NCI-H524 (cell line): ENCODE results near the gene IPO5.
"Not testable (repeated sequence)": the region's sequence is repeated elsewhere in the genome, so short reads cannot be mapped to it uniquely, and the experiment has no call there.

Experiments used
- DNase-seq, 2 experiments: peaks; one replicate each; lab custom pipeline; 2025; lab: John Stamatoyannopoulos, UW

Gene IPO5

DNA sequence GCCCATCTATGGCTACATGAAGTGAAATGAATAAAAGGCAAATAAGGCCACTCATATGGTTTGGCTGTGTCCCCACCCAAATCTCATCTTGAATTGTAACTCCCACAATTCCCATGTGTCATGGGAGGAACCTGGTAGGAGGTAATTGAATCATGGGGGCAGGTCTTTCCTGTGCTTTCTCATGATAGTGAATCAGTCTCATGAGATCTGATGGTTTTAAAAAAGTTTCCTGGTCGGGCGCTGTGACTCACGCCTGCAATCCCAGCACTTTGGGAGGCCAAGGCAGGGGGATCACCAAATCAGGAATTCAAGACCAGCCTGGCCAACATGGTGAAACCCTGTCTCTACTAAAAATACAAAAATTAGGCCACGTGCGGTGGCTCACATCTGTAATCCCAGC, 4.2 kb upstream of the IPO5 start:
- not testable (repeated sequence) for DNase-seq

DNA sequence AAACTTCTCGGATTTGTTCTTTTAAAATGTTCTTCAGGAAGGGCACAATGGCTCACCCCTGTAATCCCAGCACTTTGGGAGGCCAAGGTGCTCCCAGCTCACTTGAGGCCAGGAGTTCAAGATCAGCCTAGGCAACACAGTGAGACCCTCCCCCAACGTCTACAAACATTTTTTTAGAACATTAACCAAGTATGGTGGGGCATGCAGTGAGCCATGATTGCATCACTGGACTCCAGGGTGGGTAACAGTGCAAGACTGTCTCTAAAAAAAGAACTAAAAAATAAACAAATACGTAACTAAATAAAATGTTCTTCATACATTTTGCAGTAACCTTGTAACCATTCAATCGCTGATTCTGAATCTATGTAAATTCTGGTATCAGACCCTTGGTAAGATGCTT, 2.1 kb upstream of the IPO5 start:
- DNase-seq = no peak

DNA sequence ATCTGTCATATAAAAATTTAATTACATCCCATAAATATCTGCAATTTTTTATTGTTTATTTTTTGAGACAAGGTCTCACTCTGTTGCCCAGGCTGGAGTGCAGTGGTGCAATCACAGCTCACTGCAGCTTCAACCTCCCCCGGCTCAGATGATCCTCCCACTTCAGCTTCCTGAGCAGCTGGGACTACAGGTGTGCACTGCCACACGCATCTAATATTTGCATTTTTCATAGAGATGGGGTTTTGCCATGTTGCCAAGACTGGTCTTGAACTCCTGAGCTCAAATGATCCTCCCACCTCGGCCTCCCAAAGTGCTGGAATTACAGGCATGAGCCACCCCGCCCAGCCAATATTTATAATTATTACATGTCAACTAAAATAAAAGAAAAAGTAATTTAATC, 644 bp upstream of the IPO5 start:
- DNase-seq = peak in 1 of 2 experiments; percentile 26

DNA sequence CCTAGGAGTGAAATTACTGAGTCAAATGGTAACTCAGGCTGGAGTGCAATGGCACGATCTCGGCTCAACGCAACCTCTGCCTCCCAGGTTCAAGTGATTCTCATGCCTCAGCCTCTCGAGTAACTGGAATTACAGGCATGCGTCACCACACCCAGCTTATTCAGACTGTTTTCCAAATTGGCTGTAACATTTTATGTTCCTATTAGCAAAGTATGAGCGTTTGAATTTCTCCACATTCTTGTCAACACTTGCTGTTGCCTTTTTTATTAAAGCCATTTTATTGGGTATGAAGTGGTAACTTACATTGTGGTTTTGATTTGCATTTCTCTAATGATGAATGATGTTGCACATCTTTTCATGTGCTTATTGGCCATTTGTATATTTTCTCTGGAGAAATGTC, 7.9 kb downstream of the IPO5 start:
- no peak for DNase-seq

DNA sequence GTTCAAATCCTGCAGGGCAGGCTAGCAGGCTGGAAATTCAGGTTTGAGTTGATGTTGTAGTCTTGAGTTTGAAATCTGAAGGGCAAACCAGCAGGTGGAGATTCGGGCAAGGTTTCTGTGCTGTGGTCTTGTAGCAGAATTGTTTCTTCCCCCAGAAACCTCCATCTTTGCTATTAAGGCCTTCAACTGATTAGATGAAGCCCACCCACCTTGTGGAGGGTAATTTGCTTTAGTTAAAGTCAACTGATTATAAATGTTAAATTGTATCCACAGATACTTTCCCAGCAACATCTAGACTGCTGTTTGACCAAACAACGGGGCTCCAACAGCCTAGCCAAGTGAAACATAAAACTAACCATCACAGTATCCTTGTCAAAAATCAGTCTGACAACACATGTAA, 9.4 kb downstream of the IPO5 start:
- no peak for DNase-seq

DNA sequence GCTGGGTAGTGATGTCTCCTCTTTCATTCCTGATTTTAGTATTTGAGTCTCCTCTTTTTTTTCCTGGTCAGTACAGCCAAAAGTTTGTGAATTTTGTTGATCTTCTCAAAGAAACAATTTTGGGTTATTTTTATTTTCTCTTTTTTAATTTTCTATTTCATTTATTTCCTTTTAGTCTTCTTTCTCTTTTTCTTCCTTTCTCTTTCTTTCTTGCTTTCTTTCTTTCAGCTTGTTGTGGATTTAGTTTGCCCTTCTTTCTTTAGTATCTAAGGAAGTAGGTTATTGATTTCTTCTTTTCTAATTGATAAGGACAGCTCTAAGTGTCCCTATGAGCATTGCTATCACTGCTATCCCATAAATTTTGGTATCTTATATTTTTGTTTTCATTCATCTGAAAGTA, 13.8 kb downstream of the IPO5 start:
- no peak for DNase-seq

DNA sequence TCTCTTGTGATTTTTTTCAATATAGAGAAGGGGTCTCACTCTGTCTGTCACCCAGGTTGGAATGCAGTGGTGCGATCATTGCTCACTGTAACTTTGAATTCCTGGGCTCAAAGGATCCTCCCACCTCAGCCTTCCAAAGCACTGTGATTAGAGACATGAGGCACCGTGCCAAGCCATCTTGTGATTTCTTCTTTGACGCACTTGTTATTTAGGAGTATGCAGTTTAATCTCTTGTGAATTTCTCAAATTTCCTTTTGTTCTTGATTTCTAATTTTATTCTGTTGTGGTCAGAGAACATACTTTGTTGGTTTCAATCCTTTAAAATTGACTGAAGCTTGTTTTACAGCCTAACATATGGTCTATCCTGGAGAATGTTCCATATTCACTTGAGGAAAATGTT, 14.5 kb downstream of the IPO5 start:
- peak in 1 of 2 experiments; percentile 6 for DNase-seq

DNA sequence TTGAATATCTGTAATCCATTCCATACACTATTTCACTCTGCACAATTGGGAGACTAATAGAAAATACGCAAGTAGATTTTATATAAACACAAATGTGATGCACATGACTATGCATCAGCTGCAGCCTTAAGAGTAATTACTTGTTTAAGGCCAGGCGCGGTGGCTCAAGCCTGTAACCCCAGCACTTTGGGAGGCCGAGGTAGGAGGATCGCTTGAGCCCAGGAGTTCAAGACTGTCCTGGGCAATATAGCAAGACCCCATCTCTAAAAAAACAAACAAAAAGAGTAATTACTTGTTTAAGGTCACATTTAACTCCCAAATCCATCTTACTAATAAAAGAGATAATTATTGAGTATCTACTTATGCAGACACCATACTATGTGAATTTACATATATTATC, 18.0 kb downstream of the IPO5 start:
- DNase-seq = no peak

DNA sequence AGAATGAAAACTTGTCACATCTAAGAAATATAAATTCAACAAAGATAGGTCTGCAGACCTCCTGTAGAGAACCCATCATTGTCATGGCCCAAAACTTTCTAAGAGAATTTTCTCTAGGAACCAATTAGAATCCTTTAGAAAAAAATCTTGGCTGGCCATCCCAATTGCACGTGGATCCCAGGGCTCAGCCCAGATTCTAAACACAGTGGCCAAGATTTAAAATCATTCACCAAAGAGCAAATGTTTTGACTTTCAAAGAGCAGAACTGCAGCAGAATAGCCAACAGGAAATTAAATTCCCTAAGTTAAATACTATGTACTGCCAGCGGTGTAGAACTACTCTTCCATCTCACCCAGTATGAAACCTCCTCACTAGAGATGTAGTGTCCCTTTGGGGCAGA, 21.3 kb downstream of the IPO5 start:
- no peak for DNase-seq

DNA sequence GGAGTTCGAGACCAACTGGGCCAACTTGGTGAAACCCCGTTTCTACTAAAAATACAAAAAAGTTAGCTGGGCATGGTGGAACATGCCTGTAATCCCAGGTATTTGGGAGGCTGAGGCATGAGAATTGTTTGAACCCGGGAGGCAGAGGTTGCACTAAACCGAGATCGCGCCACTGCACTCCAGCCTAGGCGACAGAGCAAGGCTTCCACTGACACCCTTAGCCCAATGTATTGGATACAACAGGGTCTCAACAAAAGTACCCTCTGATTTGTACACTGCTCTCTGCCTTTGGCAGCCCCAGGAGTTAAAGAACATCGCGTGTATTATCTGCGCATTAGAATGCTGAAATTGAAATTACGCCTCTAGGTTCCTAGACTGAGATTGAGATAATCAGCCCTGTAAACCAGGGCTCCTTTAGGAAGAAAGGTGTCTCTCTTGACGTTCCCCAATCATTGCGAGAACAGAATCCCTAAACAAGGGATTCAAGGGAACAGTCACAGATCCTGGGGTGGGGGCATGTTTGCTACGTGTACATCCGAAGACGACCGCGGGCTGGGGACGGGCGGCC, 21.9 kb downstream of the IPO5 start:
- DNase-seq = peak in 1 of 2 experiments; percentile 51

DNA sequence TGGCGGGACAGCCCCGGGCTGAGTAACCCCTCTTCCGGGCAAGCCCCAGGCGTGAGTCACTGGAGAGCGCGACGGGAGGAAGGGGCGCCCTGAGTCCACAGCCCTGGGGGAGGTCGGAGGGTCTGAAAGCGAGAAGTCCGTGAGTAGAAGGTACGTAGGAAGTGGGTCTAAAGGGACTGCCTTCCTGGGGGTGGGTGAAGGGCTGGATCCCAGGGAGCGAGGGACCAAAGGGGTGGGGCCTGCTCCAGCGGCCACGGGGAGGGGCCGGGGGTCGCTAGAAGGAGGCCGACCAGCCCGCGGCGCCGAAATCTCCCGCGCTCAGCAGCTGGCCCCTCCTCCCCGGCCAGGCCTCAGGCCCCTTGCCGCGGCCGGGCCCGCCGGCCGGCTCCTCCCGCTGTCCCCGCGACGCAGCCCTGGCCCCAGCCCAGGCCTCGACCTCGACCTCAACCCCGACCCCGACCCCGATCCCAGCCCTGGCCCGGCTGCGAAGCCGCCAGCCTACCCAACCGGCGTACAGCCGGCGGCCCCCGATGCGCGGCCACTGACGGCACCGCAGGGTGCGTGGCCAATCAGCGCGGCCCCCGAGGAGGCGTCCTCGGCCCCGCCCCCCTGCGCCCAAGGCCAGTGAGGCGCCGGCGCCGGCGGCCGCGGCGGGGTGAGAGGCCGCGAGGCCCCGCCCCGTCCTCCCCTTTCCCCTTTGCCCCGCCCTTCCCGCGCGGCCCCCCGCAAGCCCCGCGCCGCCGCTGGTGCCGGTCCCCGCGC, 22.6 kb downstream of the IPO5 start:
- DNase-seq = peak; percentile 77 to 90

DNA sequence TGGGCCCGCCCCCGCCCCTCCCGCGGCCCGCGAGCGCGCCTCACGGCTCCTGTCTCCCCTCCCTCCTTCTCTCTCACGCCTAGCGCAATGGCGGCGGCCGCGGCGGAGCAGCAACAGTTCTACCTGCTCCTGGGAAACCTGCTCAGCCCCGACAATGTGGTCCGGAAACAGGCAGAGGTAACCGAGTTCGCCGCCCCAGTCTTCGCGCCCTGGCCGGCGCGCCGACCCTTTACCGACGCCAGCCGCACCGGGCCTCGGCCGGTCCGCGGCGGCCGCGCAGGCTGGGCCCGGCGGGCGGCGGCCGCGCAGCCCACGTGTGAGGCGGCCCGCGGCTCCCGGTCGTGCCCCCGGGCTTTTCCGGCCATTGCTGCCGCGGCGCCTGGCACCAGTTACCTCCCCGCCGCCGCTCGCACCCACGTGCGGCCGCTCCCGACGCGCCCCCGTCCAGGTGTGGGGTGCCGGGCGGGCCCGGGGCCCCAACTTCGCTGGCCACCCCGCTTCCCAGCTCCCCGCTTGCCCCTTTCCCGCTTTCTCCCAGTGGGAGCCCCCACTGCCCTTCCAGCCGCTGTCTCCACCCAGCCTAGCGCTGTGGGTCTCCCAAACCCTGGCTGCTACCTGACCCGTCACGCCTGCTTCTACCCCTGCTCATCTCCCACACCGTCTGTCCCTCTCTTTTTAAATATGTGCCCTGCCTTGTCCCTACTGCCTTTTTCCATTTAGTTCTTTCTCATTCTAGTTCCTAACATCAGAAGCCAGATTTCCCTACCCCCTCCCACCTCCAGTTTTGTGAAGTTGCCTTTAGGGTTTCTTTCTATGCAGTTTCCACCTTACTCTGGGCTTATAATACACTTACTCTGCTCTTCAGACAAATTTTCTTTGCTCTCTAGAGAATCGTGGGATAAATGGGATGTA, 23.4 kb downstream of the IPO5 start:
- DNase-seq = peak in 1 of 2 experiments; percentile 44

DNA sequence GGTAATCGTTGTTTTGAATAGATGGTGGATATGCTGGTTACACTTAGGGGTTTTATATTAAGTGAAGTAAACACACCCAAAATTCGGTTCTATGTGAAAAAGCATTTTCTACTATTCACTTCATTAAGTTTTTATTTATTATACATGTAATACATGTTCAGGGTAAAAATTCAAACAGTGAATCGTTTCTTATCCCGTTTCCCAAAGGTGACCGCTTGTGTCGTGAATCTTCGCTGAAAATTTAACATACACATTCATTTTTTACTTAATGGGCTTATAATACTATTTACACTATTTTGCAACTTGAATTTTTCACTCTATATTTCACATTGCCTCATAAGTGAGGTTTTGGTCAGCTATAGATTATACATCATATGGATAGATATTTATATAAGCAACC, 24.5 kb downstream of the IPO5 start:
- no peak for DNase-seq

DNA sequence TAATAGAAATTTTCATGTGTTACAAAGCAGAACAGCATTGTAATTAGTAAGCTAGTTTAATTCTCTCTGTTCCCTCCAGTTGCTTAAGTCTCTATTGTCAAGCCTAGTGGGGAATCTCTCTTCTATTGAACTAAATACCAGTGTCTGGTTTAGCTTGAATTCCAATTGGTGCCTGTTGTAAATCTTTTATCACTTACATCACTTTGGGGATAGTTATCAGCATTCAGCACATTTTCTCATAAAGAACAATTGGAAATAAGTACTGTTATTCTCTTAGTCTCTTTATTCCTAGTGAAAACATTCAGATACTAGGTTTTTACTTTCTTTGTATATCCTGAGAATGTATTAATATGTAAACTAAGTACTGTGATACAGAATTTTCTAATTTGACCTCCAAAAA, 25.2 kb downstream of the IPO5 start:
- no peak for DNase-seq

DNA sequence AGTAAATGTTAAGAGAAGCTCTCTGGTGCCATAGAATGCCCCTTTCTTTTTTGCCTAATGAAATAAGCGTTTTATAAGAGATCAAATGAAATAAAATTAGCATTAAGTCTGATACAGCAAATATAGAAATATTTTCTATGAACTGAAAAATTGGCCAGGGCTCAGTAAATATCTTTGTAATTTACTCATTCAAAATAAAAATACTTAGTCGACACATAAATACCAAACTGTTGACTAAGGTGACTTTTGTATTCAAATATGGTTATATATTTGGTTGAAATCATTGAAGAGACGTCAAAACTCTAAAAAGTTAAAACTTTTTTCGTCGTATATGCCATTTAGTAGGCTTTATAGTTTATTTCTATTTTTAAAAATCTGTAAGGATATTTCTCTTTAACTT, 25.6 kb downstream of the IPO5 start:
- no peak for DNase-seq

DNA sequence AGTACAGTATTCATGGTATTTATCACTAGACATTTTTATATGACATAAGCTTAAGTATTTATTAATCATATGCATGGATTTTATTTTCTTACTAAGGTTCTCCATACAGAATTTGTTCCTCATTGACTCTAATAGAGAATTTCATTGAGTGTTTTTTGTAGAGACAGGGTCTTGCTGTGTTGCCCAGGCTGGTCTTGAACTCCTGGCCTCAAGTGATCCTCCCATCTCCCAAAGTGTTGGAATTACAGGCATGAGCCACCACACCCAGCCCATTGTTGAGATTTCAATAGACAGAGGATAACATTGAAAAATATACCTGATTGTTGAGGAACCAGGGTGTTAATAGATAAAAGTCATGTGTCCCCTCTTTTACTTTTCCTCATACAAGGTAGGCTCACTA, 26.1 kb downstream of the IPO5 start:
- no peak for DNase-seq

DNA sequence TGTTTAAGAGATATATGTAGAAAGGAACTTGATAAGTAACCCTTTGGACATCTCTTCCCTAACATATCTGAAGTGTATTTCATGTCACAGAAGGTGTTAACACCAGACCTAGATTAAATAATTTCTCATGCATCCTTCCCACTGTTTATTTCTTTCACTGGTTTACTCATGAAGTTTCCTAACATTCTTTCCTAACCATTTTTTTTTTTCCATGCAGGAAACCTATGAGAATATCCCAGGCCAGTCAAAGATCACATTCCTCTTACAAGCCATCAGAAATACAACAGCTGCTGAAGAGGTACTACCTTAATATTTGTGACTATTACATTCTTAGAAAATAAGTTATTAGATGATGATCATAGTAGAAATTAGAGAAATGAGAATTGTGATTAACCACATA, 28.8 kb downstream of the IPO5 start:
- DNase-seq = no peak

DNA sequence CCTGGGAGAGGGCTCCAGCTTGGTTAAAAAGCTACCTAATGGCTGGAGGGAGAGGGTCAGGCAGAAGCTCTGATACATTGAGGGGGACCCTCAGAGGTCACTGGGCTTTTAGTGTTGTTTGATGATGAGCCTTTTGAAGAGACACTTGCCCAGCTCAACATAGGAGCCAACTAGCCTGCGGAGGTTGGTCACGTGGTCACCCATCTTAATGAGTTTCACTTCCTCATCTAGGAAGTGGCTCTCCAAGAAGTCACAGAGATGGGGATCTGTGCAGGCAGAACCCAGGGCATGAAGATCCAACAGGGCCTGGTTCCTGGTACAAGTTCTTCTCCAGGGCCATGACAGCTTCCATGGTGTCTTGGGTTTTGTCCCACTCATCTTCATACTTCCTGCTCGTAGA, 33.4 kb downstream of the IPO5 start:
- DNase-seq = no peak

DNA sequence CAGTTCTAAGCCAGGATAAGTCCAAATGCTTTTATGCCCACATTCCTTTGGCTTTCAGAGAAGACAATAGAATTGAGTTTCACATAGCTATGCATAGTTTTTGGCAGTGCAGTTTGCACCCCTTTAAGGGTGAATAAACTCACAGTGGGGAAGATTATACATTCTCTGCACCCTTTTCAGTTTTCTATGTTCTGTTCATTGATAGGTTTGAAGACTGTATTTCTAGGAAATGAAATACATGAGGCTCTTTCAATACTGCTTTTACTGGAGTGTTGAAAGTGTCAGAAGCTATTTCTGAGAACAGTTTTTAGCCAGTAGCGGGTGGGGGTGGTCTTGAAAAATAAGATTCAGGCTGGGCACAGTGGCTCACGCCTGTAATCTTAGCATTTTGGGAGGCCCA, 46.2 kb downstream of the IPO5 start:
- DNase-seq = no peak

DNA sequence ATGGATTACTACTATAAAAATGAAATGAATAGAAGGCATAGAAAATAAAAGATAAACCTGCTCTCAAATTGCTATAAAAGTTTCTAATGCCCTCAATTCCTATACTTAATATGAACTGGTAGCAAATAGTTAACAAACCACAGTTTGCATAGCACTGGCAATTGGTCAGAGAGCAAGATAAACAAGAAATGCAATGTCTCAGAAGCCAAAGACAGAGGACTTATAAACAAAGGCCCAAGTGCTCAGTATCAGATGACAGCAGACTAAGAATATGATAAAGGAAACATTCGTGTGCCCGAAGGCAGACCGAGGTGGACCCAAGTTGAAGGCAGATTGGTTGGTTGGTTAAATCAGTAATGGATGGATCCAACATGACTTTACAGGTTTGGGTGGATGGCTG, 50.6 kb downstream of the IPO5 start:
- no peak for DNase-seq

DNA sequence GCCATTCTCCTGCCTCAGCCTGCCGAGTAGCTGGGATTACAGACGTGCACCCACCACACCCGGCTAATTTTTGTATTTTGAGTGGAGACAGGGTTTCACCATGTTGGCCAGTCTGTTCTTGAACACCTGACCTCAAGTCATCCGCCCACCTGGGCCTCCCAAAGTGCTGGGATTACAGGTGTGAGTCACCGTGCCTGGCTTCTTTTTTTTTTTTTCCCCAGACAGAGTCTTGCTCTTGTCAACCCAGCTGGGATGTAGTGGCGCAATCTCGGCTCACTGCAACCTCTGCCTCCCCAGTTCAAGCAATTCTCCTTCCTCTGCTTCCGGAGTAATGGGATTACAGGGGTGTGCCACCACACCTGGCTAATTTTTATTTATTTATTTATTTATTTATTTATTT, 51.5 kb downstream of the IPO5 start:
- not testable (repeated sequence) for DNase-seq

DNA sequence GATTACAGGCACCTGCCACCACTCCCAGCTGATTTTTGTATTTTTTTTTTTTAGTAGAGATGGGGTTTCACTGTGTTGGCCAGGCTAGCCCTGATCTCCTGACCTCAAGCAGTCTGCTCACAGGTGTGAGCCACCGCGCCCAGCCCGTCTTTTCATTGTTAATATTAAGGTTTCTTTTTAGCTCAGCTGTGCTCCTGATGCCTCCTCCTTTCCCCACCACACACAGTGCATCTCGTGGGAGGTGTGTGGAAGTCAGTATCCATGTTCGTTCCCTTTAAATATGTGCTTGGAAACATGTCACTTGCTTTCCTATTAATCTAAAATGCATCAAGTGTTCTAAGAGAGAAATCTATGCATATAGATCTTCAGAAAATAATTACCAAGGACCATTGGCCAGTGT, 53.5 kb downstream of the IPO5 start:
- no peak for DNase-seq

DNA sequence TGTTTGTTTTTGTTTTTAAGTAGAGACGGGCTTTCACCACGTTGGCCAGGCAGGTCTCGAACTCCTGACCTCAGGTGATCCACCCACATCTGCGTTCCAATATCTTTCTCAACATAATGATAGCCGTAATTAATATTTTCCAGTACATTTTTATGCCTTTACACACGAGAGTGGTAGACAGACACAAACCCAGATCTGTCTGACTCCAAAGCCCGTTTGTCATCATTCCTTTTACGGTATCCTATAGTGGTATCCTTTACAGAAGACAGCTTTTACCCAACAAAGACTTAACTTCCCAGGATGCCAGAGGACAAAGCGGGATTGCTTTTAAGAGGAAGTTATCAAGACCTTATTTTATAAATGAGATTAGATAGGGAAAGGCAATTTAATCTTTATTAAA, 59.8 kb downstream of the IPO5 start:
- no peak for DNase-seq
